K562 (cell line): ENCODE data around the gene POLD3. TPM values are rescaled to one million over a fixed set of nuclear protein-coding genes. Genes with fewer than 3 reads are reported as not detected.

Source experiments
- ATAC-seq: fragments of 200-7000 bp; cut with Tn5 transposase; 3 replicates; pipeline ENCODE4 v1.9.1; 2020; ENCODE audit warnings: moderate library complexity
- Bru-seq: library from RNA; stranded (reverse); fragments of 400-500 nt; gene quantifications from one replicate; lab custom pipeline; 2021; lab: Mats Ljungman, UMichigan
- BruChase-seq, 2 experiments: library from RNA; stranded (reverse); fragments of 400-500 nt; gene quantifications; one replicate each; lab custom pipeline; 2021; lab: Mats Ljungman, UMichigan
- BruUV-seq: library from RNA; stranded (reverse); fragments of 400-500 nt; replicated peaks from 2 replicates; lab custom pipeline; 2021; lab: Mats Ljungman, UMichigan
- CTCF ChIA-PET: fragments of 300-600 bp; formaldehyde crosslinking; extraction: SDS; loops from one replicate; lab custom pipeline; 2021; ENCODE audit warnings: low intra/inter-chr PET ratio; lab: Yijun Ruan, JAX
- POLR2A ChIA-PET: fragments of 300-600, 350-650 bp; sonication (Branson Sonifier 250); formaldehyde crosslinking; extraction: SDS; loops from one replicate; lab custom pipeline; 2021; ENCODE audit warnings: antibody characterized with exemption, inconsistent platforms; lab: Yijun Ruan, JAX
- DNase-seq, 4 experiments: peaks; one replicate each; pipeline versions ENCODE4 v3.0.0 to v3.0.0-alpha.2; 2011 to 2018; ENCODE audit warnings: low spot score in 3 of 4, mixed read lengths in 3 of 4; ENCODE audit errors: extremely low read depth in 1 of 4
- FAIRE-seq: peaks from 2 replicates; lab custom pipeline; 2011; peaks lifted over from hg19 to GRCh38; lab: Jason Lieb, UNC
- H2AFZ ChIP-seq: 2 replicates; pipeline ENCODE4 v1.6.0; 2011; ENCODE audit warnings: low read depth, low read length, control low read depth, inconsistent platforms
- H3K27ac ChIP-seq: fragments of 200-600 bp; 3 replicates; pipeline ENCODE4 v1.8.0; 2011; ENCODE audit warnings: low read depth, mild to moderate bottlenecking, control low read depth, inconsistent platforms, low read length, moderate library complexity, mixed read lengths; ENCODE audit errors: extremely low read depth
- H3K27me3 ChIP-seq, 2 experiments: fragments of 300-600 bp in 1 of 2; 2 replicates in 1 of 2; 3 replicates in 1 of 2; pipeline versions ENCODE4 v1.6.0 to v1.8.0; 2011; ENCODE audit warnings: inconsistent platforms in 2 of 2, low read length in 2 of 2, mild to moderate bottlenecking in 1 of 2, mixed read lengths in 1 of 2, moderate library complexity in 1 of 2; ENCODE audit not compliant: control insufficient read depth in 2 of 2, insufficient read depth in 2 of 2
- H3K36me3 ChIP-seq: fragments of 300-600 bp; 3 replicates; pipeline ENCODE4 v1.8.0; 2011; ENCODE audit warnings: mild to moderate bottlenecking, low read length, inconsistent platforms; ENCODE audit not compliant: control insufficient read depth, insufficient read depth
- H3K4me1 ChIP-seq, 2 experiments: fragments of 200-600 bp in 1 of 2; replicated peaks in 1 of 2; 2 replicates in 1 of 2; 3 replicates in 1 of 2; pipeline versions ENCODE4 v1.5.1 to v1.8.0; 2011; ENCODE audit warnings: inconsistent platforms in 2 of 2, low read length in 2 of 2, mild to moderate bottlenecking in 1 of 2, mixed read lengths in 1 of 2, moderate library complexity in 1 of 2; ENCODE audit not compliant: control insufficient read depth in 2 of 2, insufficient read depth in 2 of 2
- H3K4me2 ChIP-seq: 2 replicates; pipeline ENCODE4 v1.6.1; 2011; ENCODE audit warnings: low read length, control low read depth, inconsistent platforms, mixed read lengths; ENCODE audit not compliant: insufficient read depth
- H3K4me3 ChIP-seq: fragments of 200-600 bp; sonication (generic), shearing (Covaris generic); 2 replicates; pipeline ENCODE4 v1.5.1; 2016; ENCODE audit warnings: control low read depth, inconsistent platforms
- H3K79me2 ChIP-seq: fragments of 200-600 bp; 3 replicates; pipeline ENCODE4 v1.8.0; 2011; ENCODE audit warnings: low read length, inconsistent platforms; ENCODE audit not compliant: control insufficient read depth, insufficient read depth
- H3K9ac ChIP-seq, 2 experiments: 2 replicates each; pipeline versions ENCODE4 v1.6.0 to v1.6.1; 2011; ENCODE audit warnings: low read depth in 2 of 2, low read length in 2 of 2, control low read depth in 1 of 2, inconsistent platforms in 1 of 2, mild to moderate bottlenecking in 1 of 2, mixed read lengths in 1 of 2; ENCODE audit not compliant: insufficient read depth in 1 of 2
- H3K9me1 ChIP-seq: one replicate; pipeline ENCODE4 v1.6.0; 2011; ENCODE audit warnings: inconsistent platforms, mild to moderate bottlenecking, low read length, moderate library complexity; ENCODE audit not compliant: control insufficient read depth, insufficient read depth
- H3K9me3 ChIP-seq: replicated peaks from 2 replicates; pipeline ENCODE4 v1.5.1; 2011; ENCODE audit warnings: low read depth, low read length, inconsistent platforms; ENCODE audit not compliant: control insufficient read depth, insufficient read depth
- H4K20me1 ChIP-seq: replicated peaks from 2 replicates; pipeline ENCODE4 v1.6.1; 2011; ENCODE audit warnings: low read length, inconsistent platforms, mixed read lengths; ENCODE audit not compliant: control insufficient read depth, insufficient read depth
- ARID4B ChIP-seq: sonication (generic); formaldehyde crosslinking; IDR thresholded peaks from 2 replicates; pipeline ENCODE4 v1.8.0; 2022; ENCODE audit warnings: mild to moderate bottlenecking, missing genetic modification reagents
- ATF3 ChIP-seq, 2 experiments: fragments of 450-650 bp in 1 of 2; sonication (generic) in 1 of 2; formaldehyde crosslinking in 1 of 2; IDR thresholded peaks in 1 of 2; conservative IDR thresholded peaks in 1 of 2; 2 replicates each; pipeline versions ENCODE4 v1.6.1 to v1.8.1; 2016 to 2023; ENCODE audit warnings: mild to moderate bottlenecking in 2 of 2, moderate library complexity in 2 of 2, inconsistent platforms in 1 of 2, missing genetic modification reagents in 1 of 2
- FOXJ3 ChIP-seq: sonication (generic); formaldehyde crosslinking; IDR thresholded peaks from 2 replicates; pipeline ENCODE4 v1.4.0; 2020; ENCODE audit warnings: mild to moderate bottlenecking, missing genetic modification reagents
- NRF1 ChIP-seq, 2 experiments: fragments of 450-650 bp; IDR thresholded peaks in 1 of 2; conservative IDR thresholded peaks in 1 of 2; 2 replicates each; pipeline ENCODE4 v1.6.1; 2014; ENCODE audit warnings: mild to moderate bottlenecking in 2 of 2
- TCFL5 ChIP-seq: fragments of 250-450 bp; sonication (Bioruptor Pico); conservative IDR thresholded peaks from 2 replicates; pipeline ENCODE4 v1.6.1; 2021; ENCODE audit warnings: mild to moderate bottlenecking, moderate library complexity, matching md5 sums
- TRIM24 ChIP-seq, 2 experiments: fragments of 450-650 bp; IDR thresholded peaks; 2 replicates each; pipeline ENCODE4 v1.6.1; 2016
- YY1 ChIP-seq, 3 experiments: IDR thresholded peaks; 2 replicates each; pipeline ENCODE4 v1.6.1; 2011; ENCODE audit warnings: low read length in 2 of 3, mild to moderate bottlenecking in 2 of 3, moderate library complexity in 2 of 3, borderline replicate concordance in 1 of 3, control low read depth in 1 of 3, low read depth in 1 of 3; ENCODE audit not compliant: insufficient read depth in 3 of 3, insufficient replicate concordance in 2 of 3, control insufficient read depth in 1 of 3, insufficient read length in 1 of 3; ENCODE audit errors: extremely low read depth in 1 of 3
- WGBS: fragments of 100-300 bp; shearing (Covaris generic); methylation state at CpG from one replicate; pipeline ENCODE4 v1.1.6; 2016; ENCODE audit warnings: low coverage, mixed read lengths; ENCODE audit not compliant: insufficient coverage; ENCODE audit errors: missing lambda C conversion rate; 5-methylcytosine and 5-hydroxymethylcytosine counted together
- in situ Hi-C: fragments of 300-500 bp; cut with MboI; formaldehyde crosslinking; loops from 4 replicates; pipeline ENCODE4 v1.15.0; 2018; ENCODE audit warnings: inconsistent platforms, mixed read lengths
- intact Hi-C: fragments of 100-400 bp; cut with micrococcal nuclease; formaldehyde crosslinking; loops from 2 replicates; pipeline ENCODE4 v1.14.2; 2022
- long read RNA-seq, 3 experiments: library from polyadenylated mRNA in 2 of 3; library from RNA in 1 of 3; unstranded in 2 of 3; stranded (forward) in 1 of 3; transcript quantifications; one replicate each; pipeline ENCODE4 v2.0.0, GENCODE V29; 2019 to 2022
- polyA minus RNA-seq, 3 experiments: library from RNA; depleted of rRNA, polyadenylated mRNA; stranded (reverse); fragments of >200 nt; gene quantifications; 2 replicates each; pipeline ENCODE4 v1.2.3, GENCODE V29; 2011
- polyA plus RNA-seq, 8 experiments: library from polyadenylated mRNA; depleted of rRNA in 4 of 8; stranded (reverse) in 5 of 8; unstranded in 3 of 8; fragments of >200 nt; fragmentation: Nextera tagmentation in 2 of 8; fragmentation: Illumina TruSeq in 1 of 8; extraction: Ambion mirVana in 2 of 8; extraction: Trizol in 1 of 8; gene quantifications; 2 replicates each; pipeline versions ENCODE4 v1.2.1 to v1.2.3, GENCODE V29; 2011 to 2014; ENCODE audit warnings: inconsistent platforms in 1 of 8, missing spikeins in 1 of 8
- total RNA-seq, 7 experiments: library from RNA; depleted of rRNA in 6 of 7; stranded (reverse); fragments of >200 nt in 6 of 7; fragmentation: Illumina TruSeq in 2 of 7; extraction: Trizol in 2 of 7; gene quantifications; 2 replicates each; pipeline versions ENCODE4 v1.2.1 to v1.2.3, GENCODE V29; 2011 to 2021; ENCODE audit warnings: low replicate concordance in 1 of 7

POLD3 gene
- total RNA-seq (2011; cell fraction: chromatin; rRNA removed; ENCODE audit: low replicate concordance): 24.4 and 43.5 TPM in 2 replicates
- total RNA-seq (2011; cell fraction: nucleolus; rRNA removed): 6.7 and 11.4 TPM in 2 replicates
- 21.4 and 33.4 TPM in 2 replicates for total RNA-seq (2011; cell fraction: nucleoplasm; rRNA removed)
- total RNA-seq (2014; rRNA removed) (10.6 and 11.9 TPM in 2 replicates), total RNA-seq (2014; rRNA removed; fragmentation: Illumina TruSeq; extraction: Trizol) (21.6 and 26.1 TPM in 2 replicates), total RNA-seq (2015; rRNA removed; fragmentation: Illumina TruSeq; extraction: Trizol) (22.4 and 24.6 TPM in 2 replicates), total RNA-seq (2021) (20.9 and 22.1 TPM in 2 replicates), polyA plus RNA-seq (2011; rRNA removed) (36.9 and 40.1 TPM in 2 replicates), polyA plus RNA-seq (2014; fragmentation: Illumina TruSeq; extraction: Trizol) (21.6 and 25.2 TPM in 2 replicates), polyA plus RNA-seq (2014; fragmentation: Nextera tagmentation; extraction: Ambion mirVana) (10 to 100 TPM; 27.2 to 28.6 TPM), polyA plus RNA-seq (2014; rRNA removed) (19.5 and 20.8 TPM in 2 replicates), polyA minus RNA-seq (2011; rRNA and poly(A)+ RNA removed) (31.6 and 36.8 TPM in 2 replicates), Bru-seq, nascent RNA (percentile 73 among the genes with signal in this experiment), BruChase-seq, experiment 1, labeled RNA remaining after a 2-hour chase (percentile 78 among the genes with signal in this experiment), BruChase-seq, experiment 2, labeled RNA remaining after a 6-hour chase (percentile 78 among the genes with signal in this experiment)
- polyA plus RNA-seq (2011; cell fraction: cytosol; rRNA removed): 12.5 and 13.1 TPM in 2 replicates
- 45.2 and 49.2 TPM in 2 replicates for polyA plus RNA-seq (2011; cell fraction: nucleus; rRNA removed)
- 13.1 and 17.4 TPM in 2 replicates for polyA plus RNA-seq (2012)
- polyA minus RNA-seq (2011; cell fraction: cytosol; rRNA and poly(A)+ RNA removed): 6.3 and 11.5 TPM in 2 replicates
- polyA minus RNA-seq (2011; cell fraction: nucleus; rRNA and poly(A)+ RNA removed): 16.2 and 25.9 TPM in 2 replicates
- long read RNA-seq, experiment 1, transcript POLD3-201 (12 exons, 3,821 nt): major isoform, 49 of 84 reads
- long read RNA-seq, experiment 1, partial matches to known transcripts: 15 of 84 reads
- long read RNA-seq, experiment 1, other reads (novel, unspliced or antisense): 18 of 84 reads
- long read RNA-seq, experiment 2, partial matches to known transcripts: 4 of 17 reads
- long read RNA-seq, experiment 2, other reads (novel, unspliced or antisense): 9 of 17 reads
- long read RNA-seq, experiment 3, transcript POLD3-201 (12 exons, 3,821 nt): major isoform, 5 of 14 reads
- long read RNA-seq, experiment 3, partial matches to known transcripts: 6 of 14 reads
- long read RNA-seq, experiment 3, other reads (novel, unspliced or antisense): 3 of 14 reads

- peak within 1 kb of the TSS; percentile 49 for H3K27ac ChIP-seq
- H3K9me3 ChIP-seq: no peaks in the 10 kb centered on the region
- 0 out of 5 replicates have a peak, but pooled peaks cover 0 to 2% of the 10 kb centered on the region in 2 experiments for H3K27me3 ChIP-seq
- no TSS peak for BruUV-seq
- ATAC-seq (peak; percentile 98), DNase-seq (peak; percentile 86 to 96 (median 90)), FAIRE-seq (peak; percentile 93)
- ChIA-PET CTCF (no interaction called here), POLR2A (interaction anchor here (0.6 to 1.9 kb wide), 8 partner anchors 9 to 1694 kb away, joined by 3 to 14 read pairs (median 4); partner anchors contain the start of gene PAAF1)
- peaks cover 0 to 6% of the 10 kb centered on the region in 2 experiments; a peak in 3 of 5 replicates for H3K4me1 ChIP-seq
- peak within 1 kb of the TSS; percentile 89 for H2AFZ ChIP-seq
- WGBS: under 1% methylated on average over 62 of the region's 63 CpGs
- peaks cover 20% of the 10 kb centered on the region for H3K79me2 ChIP-seq
- peak within 1 kb of the TSS; percentile 64 to 95 for H3K9ac ChIP-seq
- in situ Hi-C loops: no loop called here
- peaks cover 32% of the 10 kb centered on the region; the same call in 2 of the 3 replicates for H3K36me3 ChIP-seq
- H3K4me3 ChIP-seq: peak within 1 kb of the TSS; percentile 88
- no peaks in the 10 kb centered on the region for H3K9me1 ChIP-seq
- peak within 1 kb of the TSS; percentile 81 for H3K4me2 ChIP-seq
- intact Hi-C loops: no loop called here
- no peaks in the 10 kb centered on the region for H4K20me1 ChIP-seq
- TF ChIP-seq FOXJ3 (peak; percentile 78), ARID4B (CRISPR knock-in tag) (peak; percentile 75; the same call in 1 of the 2 replicates), NRF1 (conservative IDR thresholded peaks at IDR 0.05 in 1 of 2, IDR thresholded peaks at IDR 0.05 in 1 of 2) (peak in 1 of 2 experiments; percentile 28; a peak in 1 of 4 replicates), TCFL5 (CRISPR knock-in tag) (no peak), ATF3 (IDR thresholded peaks at IDR 0.05) (no peak), ATF3 (CRISPR knock-in tag; conservative IDR thresholded peaks at IDR 0.05) (peak; percentile 51; the same call in 1 of the 2 replicates), YY1 (IDR thresholded peaks at IDR 0.05; ENCODE audit: borderline replicate concordance in 1 of 3, control insufficient read depth in 1 of 3, extremely low read depth in 1 of 3, insufficient read depth in 3 of 3, insufficient read length in 1 of 3, insufficient replicate concordance in 2 of 3, low read depth in 1 of 3, low read length in 2 of 3) (peak in 2 of 3 experiments; percentile 72 to 85), TRIM24 (IDR thresholded peaks at IDR 0.05) (peak; percentile 66 to 78)
Measured at GRCh38 chr11:74592441-74593362, at the start of gene POLD3. TSS of gene POLD3 (plus strand) at chr11:74592582. CDS start at chr11:74592659, 77 bp downstream.
